Measurements from ENCODE around the gene YBX1.

DNA sequence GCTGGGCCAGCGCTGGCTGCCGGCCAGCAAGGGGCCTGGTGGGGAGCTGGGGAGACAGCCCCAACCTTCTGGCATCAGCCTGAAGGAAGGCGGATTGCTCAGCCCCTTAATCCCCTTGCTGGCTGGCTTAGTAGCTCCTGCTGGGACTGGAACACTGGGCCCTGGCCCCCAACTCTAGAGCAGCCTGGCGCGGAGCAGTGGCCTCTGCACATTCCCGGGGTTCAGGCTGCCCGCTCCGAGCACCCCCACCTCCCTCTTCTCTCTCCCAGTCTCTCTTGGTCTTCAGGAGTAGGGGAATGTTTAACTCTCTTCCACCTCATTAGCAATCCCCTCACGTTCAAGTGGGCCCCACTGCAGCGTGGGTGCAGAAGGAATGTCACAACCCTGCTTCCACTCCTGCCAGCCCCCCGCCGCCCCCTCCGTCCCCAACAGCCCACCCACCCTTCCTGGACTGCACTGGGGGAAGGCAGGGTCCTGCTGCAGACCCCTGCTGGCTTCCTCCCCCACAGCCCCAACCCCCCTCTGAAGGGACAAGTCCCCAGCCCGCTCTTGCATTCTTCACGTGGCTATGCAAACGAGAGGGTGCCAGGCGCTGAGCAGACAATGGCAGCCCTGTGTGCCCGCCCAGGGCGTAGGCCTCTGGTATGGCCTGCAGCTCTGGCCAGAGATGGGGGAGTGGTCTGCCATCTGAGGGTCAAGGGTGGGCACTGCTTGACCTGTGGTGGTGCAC is 58.8 kb downstream of the YBX1 start:
- TF ChIP-seq, protein P1, sequence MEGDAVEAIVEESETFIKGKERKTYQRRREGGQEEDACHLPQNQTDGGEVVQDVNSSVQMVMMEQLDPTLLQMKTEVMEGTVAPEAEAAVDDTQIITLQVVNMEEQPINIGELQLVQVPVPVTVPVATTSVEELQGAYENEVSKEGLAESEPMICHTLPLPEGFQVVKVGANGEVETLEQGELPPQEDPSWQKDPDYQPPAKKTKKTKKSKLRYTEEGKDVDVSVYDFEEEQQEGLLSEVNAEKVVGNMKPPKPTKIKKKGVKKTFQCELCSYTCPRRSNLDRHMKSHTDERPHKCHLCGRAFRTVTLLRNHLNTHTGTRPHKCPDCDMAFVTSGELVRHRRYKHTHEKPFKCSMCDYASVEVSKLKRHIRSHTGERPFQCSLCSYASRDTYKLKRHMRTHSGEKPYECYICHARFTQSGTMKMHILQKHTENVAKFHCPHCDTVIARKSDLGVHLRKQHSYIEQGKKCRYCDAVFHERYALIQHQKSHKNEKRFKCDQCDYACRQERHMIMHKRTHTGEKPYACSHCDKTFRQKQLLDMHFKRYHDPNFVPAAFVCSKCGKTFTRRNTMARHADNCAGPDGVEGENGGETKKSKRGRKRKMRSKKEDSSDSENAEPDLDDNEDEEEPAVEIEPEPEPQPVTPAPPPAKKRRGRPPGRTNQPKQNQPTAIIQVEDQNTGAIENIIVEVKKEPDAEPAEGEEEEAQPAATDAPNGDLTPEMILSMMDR (conservative IDR thresholded peaks at IDR 0.05; ENCODE audit: low read depth, low read length), result no peak
- no peak for TF ChIP-seq EZH2 (IDR thresholded peaks at IDR 0.05; ENCODE audit: low read length, unreplicated experiment)
